Spleen (tissue), 11 donors: ENCODE data around the gene VGLL4. TPM values are rescaled to one million over a fixed set of nuclear protein-coding genes. Genes with fewer than 3 reads are reported as not detected.

Source experiments
- DNase-seq: peaks from one replicate; pipeline ENCODE4 v3.0.0-alpha.2; 2020
- H3K27ac ChIP-seq, 8 donors: fragments of 200-600 bp; sonication (generic) in 7 of 8; 1 replicate in 4 of 8; 2 replicates in 4 of 8; pipeline versions ENCODE4 v1.5.0 to v1.8.0; 2016 to 2021; ENCODE audit warnings: inconsistent platforms in 4 of 8, mild to moderate bottlenecking in 4 of 8, moderate library complexity in 1 of 8
- H3K27me3 ChIP-seq, 7 donors: fragments of 200-600 bp; sonication (generic) in 6 of 7; replicated peaks in 1 of 7; 1 replicate in 4 of 7; 2 replicates in 3 of 7; pipeline versions ENCODE4 v1.5.0 to v1.8.0; 2016 to 2021; ENCODE audit warnings: inconsistent platforms in 3 of 7, mild to moderate bottlenecking in 1 of 7
- H3K36me3 ChIP-seq, 6 donors: fragments of 200-600 bp; sonication (generic) in 5 of 6; 1 replicate in 4 of 6; 2 replicates in 2 of 6; pipeline versions ENCODE4 v1.5.0 to v1.8.0; 2016 to 2021; ENCODE audit warnings: inconsistent platforms in 2 of 6
- H3K4me1 ChIP-seq, 6 donors: fragments of 200-600 bp; sonication (generic) in 5 of 6; 1 replicate in 3 of 6; 2 replicates in 3 of 6; pipeline versions ENCODE4 v1.5.0 to v1.8.0; 2016 to 2021; ENCODE audit warnings: inconsistent platforms in 3 of 6
- H3K4me3 ChIP-seq, 8 donors: fragments of 200-600 bp; sonication (generic) in 7 of 8; 1 replicate in 4 of 8; 2 replicates in 4 of 8; pipeline versions ENCODE4 v1.5.0 to v1.8.0; 2016 to 2021; ENCODE audit warnings: inconsistent platforms in 4 of 8, mild to moderate bottlenecking in 4 of 8, moderate library complexity in 2 of 8
- H3K9me3 ChIP-seq, 8 donors: fragments of 200-600 bp; sonication (generic) in 7 of 8; 1 replicate in 4 of 8; 2 replicates in 4 of 8; pipeline versions ENCODE4 v1.5.0 to v1.8.0; 2016 to 2021; ENCODE audit warnings: inconsistent platforms in 4 of 8
- POLR2A ChIP-seq, 3 donors: fragments of 450-650 bp; IDR thresholded peaks; one replicate each; pipeline ENCODE4 v1.5.1; 2017; ENCODE audit warnings: antibody characterized with exemption in 3 of 3, mild to moderate bottlenecking in 1 of 3
- POLR2AphosphoS5 ChIP-seq, 3 donors: sonication (generic); formaldehyde crosslinking; IDR thresholded peaks; one replicate each; pipeline ENCODE4 v1.5.1; 2017; ENCODE audit warnings: antibody characterized with exemption in 3 of 3
- WGBS, 5 donors: extraction: QIAGEN DNeasy Blood & Tissue Kit in 3 of 5; methylation state at CpG; one replicate each; pipeline versions ENCODE4 v1.1.5 to v1.1.7; 2013 to 2018; 5-methylcytosine and 5-hydroxymethylcytosine counted together
- intact Hi-C: fragments of 100-400 bp; cut with DNase I; formaldehyde crosslinking; loops from one replicate; pipeline ENCODE4 v1.15.0; 2023; ENCODE audit warnings: low total_unique reads
- polyA plus RNA-seq, 3 donors: library from polyadenylated mRNA; stranded (reverse); fragments of 200-250 nt; gene quantifications; one replicate each; pipeline ENCODE4 v1.2.1, GENCODE V29; 2013
- total RNA-seq, 7 donors: library from RNA; depleted of rRNA in 3 of 7; stranded (reverse); fragments of >200 nt in 3 of 7; fragmentation: NEBNext Ultra II Directional in 4 of 7; extraction: Animal tissue kit (Norgen Biotek cat#: 25700) in 4 of 7; gene quantifications; one replicate each; pipeline versions ENCODE4 v1.1.0 to v1.2.1, GENCODE V29; 2016 to 2021
- TF ChIP-seq, protein P1 (sequence below), 11 experiments: fragments of 200-600 bp in 7 of 11; fragments of 450-650 bp in 4 of 11; sonication (generic) in 4 of 11; IDR thresholded peaks in 8 of 11; conservative IDR thresholded peaks in 3 of 11; 1 replicate in 7 of 11; 2 replicates in 4 of 11; pipeline versions ENCODE4 v1.4.0 to v1.8.0; 2016 to 2021; ENCODE audit warnings: antibody characterized with exemption in 11 of 11, inconsistent platforms in 4 of 11, mild to moderate bottlenecking in 1 of 11
- donor health status: healthy with polysubstance abuse.
- donor health status: DM: no; HTN: no; CAD: no; lungs with moderate emphysema.
- donor health status: DM: no; HTN: no; CAD: no.
- donor health status: Bipolar disorder and iron deficiency.
- donor health status: healthy.
- donor health status: DM: no; HTN: no; CAD: no.
- donor health status: DM: yes; HTN: yes; CAD: no.

The VGLL4 gene
- total and polyA plus RNA-seq, 10 donors = 13.5 to 80.2 (median 50.8) TPM

DNA sequence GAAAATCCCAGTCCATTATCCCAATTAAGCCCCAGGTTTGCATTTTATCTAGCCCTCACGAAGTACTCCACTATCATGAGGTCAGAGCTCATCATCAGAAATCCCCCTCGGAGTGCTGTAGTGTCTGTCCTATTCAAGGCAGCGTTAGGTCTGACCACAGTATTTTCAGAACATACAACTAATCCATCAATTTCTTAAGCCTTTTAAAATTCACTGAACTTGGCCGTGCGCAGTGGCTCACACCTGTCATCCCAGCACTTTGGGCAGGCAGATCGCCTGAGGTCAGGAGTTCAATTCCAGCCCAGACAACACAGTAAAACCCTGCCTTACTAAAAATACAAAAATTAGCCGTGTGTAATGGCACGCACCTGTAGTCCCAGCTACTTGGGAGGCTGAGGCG is 11.9 kb downstream of the VGLL4 start:
- Histone ChIP-seq H3K27me3 (no peaks in the 10 kb centered on the region), H3K36me3 (no peaks in the 10 kb centered on the region), H3K27ac (peak overlapping the region in 3 of 8 donors; percentile 46 to 72 (median 54)), H3K9me3 (no peaks in the 10 kb centered on the region), H3K4me3 (no peak overlapping the region), H3K4me1 (peaks cover 8 to 77% (median 54%) of the 10 kb centered on the region in 6 donors)
- WGBS, 5 donors = 77 to 86% (median 78%) methylated on average over 9 of the region's 9 CpGs
- DNase-seq = no peak
- TF ChIP-seq, protein P1, sequence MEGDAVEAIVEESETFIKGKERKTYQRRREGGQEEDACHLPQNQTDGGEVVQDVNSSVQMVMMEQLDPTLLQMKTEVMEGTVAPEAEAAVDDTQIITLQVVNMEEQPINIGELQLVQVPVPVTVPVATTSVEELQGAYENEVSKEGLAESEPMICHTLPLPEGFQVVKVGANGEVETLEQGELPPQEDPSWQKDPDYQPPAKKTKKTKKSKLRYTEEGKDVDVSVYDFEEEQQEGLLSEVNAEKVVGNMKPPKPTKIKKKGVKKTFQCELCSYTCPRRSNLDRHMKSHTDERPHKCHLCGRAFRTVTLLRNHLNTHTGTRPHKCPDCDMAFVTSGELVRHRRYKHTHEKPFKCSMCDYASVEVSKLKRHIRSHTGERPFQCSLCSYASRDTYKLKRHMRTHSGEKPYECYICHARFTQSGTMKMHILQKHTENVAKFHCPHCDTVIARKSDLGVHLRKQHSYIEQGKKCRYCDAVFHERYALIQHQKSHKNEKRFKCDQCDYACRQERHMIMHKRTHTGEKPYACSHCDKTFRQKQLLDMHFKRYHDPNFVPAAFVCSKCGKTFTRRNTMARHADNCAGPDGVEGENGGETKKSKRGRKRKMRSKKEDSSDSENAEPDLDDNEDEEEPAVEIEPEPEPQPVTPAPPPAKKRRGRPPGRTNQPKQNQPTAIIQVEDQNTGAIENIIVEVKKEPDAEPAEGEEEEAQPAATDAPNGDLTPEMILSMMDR (IDR thresholded peaks at IDR 0.05 in 8 of 11, conservative IDR thresholded peaks at IDR 0.05 in 3 of 11) = no peak
- no peak for TF ChIP-seq POLR2AphosphoS5 (IDR thresholded peaks at IDR 0.05)
- TF ChIP-seq POLR2A (IDR thresholded peaks at IDR 0.05) = no peak
- intact Hi-C loops = loop anchor here (10.0 kb wide), 1 partner anchor 47 kb away; no protein-coding TSS in a partner anchor

DNA sequence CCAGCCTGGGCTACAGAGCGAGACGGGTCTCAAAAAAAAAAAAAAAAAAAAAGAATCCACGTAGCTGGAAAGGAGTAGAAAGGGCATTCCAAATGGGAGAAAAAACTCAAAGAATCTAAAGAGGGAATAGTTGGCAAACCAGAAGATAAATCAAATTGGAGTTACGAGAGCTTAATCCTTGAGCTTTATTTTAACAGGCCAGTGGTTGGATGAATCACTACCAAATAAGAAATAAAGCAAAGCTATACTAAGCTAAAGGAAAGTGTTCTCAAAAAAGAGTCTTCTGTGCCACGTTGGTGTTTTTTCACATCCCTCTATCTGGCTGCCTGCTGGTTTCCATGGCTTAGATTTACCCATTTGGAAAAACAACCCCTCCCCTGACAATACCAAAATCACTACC is 14.0 kb downstream of the VGLL4 start:
- H3K4me1 ChIP-seq = peaks cover 14 to 77% (median 58%) of the 10 kb centered on the region in 6 donors

DNA sequence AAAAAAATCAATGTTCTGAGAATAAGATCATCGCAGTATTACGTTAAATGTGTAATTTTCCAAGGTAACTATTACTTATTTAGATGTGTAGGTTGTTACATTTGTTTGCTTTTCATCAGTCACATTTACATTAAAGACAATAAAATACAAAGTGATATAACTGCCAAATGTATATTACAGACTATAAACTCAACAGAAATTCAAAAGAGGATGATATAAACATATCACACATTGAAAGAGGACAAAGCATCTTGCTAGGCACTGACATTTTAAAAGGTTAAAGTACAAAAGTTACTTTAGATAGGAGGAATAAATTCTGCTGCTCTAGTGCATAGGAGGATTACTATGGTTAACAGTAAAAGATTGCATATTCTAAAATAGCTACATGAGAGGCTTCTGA is 16.1 kb downstream of the VGLL4 start:
- Histone ChIP-seq H3K27me3 (no peaks in the 10 kb centered on the region), H3K9me3 (no peaks in the 10 kb centered on the region), H3K36me3 (no peaks in the 10 kb centered on the region), H3K27ac (no peak overlapping the region), H3K4me3 (no peak overlapping the region), H3K4me1 (peaks cover 13 to 76% (median 54%) of the 10 kb centered on the region in 6 donors)
- DNase-seq = no peak
- intact Hi-C loops = no loop called here
- WGBS, 5 donors = 65 to 100% (median 98%) methylated on average over 2 of the region's 2 CpGs
- TF ChIP-seq, protein P1 (IDR thresholded peaks at IDR 0.05 in 8 of 11, conservative IDR thresholded peaks at IDR 0.05 in 3 of 11) = no peak
- TF ChIP-seq POLR2A (IDR thresholded peaks at IDR 0.05) (no peak), POLR2AphosphoS5 (IDR thresholded peaks at IDR 0.05) (no peak)

More for the DNA sequence above, 14.0 kb downstream of the VGLL4 start:
- no peaks in the 10 kb centered on the region for H3K9me3 ChIP-seq
- H3K36me3 ChIP-seq = no peaks in the 10 kb centered on the region
- H3K27me3 ChIP-seq = no peaks in the 10 kb centered on the region
- no peak overlapping the region for H3K4me3 ChIP-seq
- H3K27ac ChIP-seq = no peak overlapping the region
- no peak for DNase-seq
- WGBS, 5 donors = 63 to 72% (median 65%) methylated on average over 5 of the region's 5 CpGs
- intact Hi-C loops = loop anchor here (10.0 kb wide), 1 partner anchor 45 kb away; no protein-coding TSS in a partner anchor
- no peak for TF ChIP-seq POLR2AphosphoS5 (IDR thresholded peaks at IDR 0.05)
- TF ChIP-seq, protein P1 (IDR thresholded peaks at IDR 0.05 in 8 of 11, conservative IDR thresholded peaks at IDR 0.05 in 3 of 11) = no peak
- no peak for TF ChIP-seq POLR2A (IDR thresholded peaks at IDR 0.05)

DNA sequence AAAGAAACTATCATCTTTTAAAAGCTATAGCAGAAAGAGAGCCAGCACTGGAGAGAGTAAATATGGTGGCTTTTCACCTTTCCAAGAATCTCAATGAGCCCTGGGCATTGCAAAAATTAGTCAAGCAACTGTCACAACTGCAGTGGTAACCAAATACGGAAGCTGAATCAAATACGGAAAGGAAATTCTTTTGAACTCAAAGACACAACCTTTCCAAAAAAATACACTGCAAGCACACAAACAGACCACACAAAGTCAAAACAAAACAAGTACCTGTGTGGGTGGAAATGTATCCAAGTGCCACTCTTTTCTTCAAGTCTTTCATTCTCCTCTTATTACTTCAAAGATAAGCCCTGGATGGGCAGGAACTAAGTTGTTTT is 17.6 kb downstream of the VGLL4 start:
- TF ChIP-seq, protein P1 (IDR thresholded peaks at IDR 0.05 in 8 of 11, conservative IDR thresholded peaks at IDR 0.05 in 3 of 11) = no peak
- no peak for TF ChIP-seq POLR2AphosphoS5 (IDR thresholded peaks at IDR 0.05)
- TF ChIP-seq POLR2A (IDR thresholded peaks at IDR 0.05) = no peak
- Histone ChIP-seq H3K36me3 (no peaks in the 10 kb centered on the region), H3K27ac (peak overlapping the region in 2 of 8 donors; percentile 6 to 7), H3K4me3 (no peak overlapping the region), H3K4me1 (peaks cover 13 to 75% (median 45%) of the 10 kb centered on the region in 6 donors), H3K27me3 (no peaks in the 10 kb centered on the region), H3K9me3 (no peaks in the 10 kb centered on the region)
- WGBS, 5 donors = 23 to 30% (median 26%) methylated on average over 2 of the region's 2 CpGs
- no peak for DNase-seq
- intact Hi-C loops = no loop called here
